ENCODE results near the gene ZFAND2A.

The ZFAND2A gene

GRCh38 chr7:1142051-1142635 is 17.9 kb downstream of the ZFAND2A start:
- Histone ChIP-seq H3K36me3 (ENCODE audit: control insufficient read depth in 2 of 2, insufficient read depth in 1 of 2, low read length in 2 of 2) (no peaks in the 10 kb centered on the region), H3K27ac (ENCODE audit: extremely low read depth, low read depth, low read length) (no peak overlapping the region), H3K4me3 (ENCODE audit: low read depth, low read length) (no peak overlapping the region), H3K4me1 (ENCODE audit: control insufficient read depth, insufficient read depth, low read length) (no peaks in the 10 kb centered on the region; the same call in 1 of the 2 replicates), H3K9me3 (ENCODE audit: control insufficient read depth, insufficient read depth, low read depth, low read length) (no peaks in the 10 kb centered on the region)
- CTCF ChIA-PET = interaction anchor here (0.6 kb wide), 2 partner anchors 9 to 150 kb away, joined by 3 read pairs; no protein-coding TSS in a partner anchor
- POLR2A ChIA-PET = no interaction called here
- no peak for TF ChIP-seq YY1 (tag by site-specific recombination; IDR thresholded peaks at IDR 0.05)

DNA sequence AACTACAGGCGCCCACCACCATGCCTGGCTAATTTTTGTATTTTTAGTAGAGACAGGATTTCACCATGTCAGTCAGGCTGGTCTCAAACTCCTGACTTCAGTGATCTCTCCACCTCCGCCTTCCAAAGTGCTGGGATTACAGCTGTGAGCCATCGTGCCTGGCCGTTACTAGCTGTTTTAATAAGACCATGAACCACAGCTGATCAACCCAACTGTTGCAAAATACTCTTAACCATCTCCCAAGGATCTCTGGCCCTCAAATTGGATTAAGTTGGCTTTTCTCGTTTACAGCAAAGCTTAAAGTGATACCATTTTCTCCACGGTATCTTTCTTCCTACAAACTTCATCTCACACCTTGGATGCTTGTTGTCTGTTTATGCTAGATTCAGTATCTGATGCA is 18.3 kb downstream of the ZFAND2A start:
- CTCF ChIA-PET = interaction anchor here (0.6 kb wide), 1 partner anchor 41 kb away, joined by 3 read pairs; no protein-coding TSS in a partner anchor
- no peak overlapping the region for H3K4me3 ChIP-seq (ENCODE audit: low read depth, low read length)
- POLR2A ChIA-PET = no interaction called here

GRCh38 chr7:1140476-1141104 is 19.4 kb downstream of the ZFAND2A start:
- no peak overlapping the region for H3K27ac ChIP-seq (ENCODE audit: extremely low read depth, low read depth, low read length)
- no peak overlapping the region for H3K4me3 ChIP-seq (ENCODE audit: low read depth, low read length)
- H3K9me3 ChIP-seq (ENCODE audit: control insufficient read depth, insufficient read depth, low read depth, low read length) = no peaks in the 10 kb centered on the region
- CTCF ChIA-PET = interaction anchor here (0.6 kb wide), 1 partner anchor 97 kb away, joined by 4 read pairs; no protein-coding TSS in a partner anchor
- no peaks in the 10 kb centered on the region for H3K36me3 ChIP-seq (ENCODE audit: control insufficient read depth in 2 of 2, insufficient read depth in 1 of 2, low read length in 2 of 2)
- POLR2A ChIA-PET = interaction anchor here (1.0 kb wide), 1 partner anchor 20 kb away, joined by 9 read pairs; the partner anchor contains the start of gene ZFAND2A
- no peaks in the 10 kb centered on the region; the same call in 1 of the 2 replicates for H3K4me1 ChIP-seq (ENCODE audit: control insufficient read depth, insufficient read depth, low read length)
- TF ChIP-seq ZNF394 (tag by site-specific recombination; IDR thresholded peaks at IDR 0.05; ENCODE audit: borderline replicate concordance) (no peak), ZNF513 (tag by site-specific recombination; IDR thresholded peaks at IDR 0.05) (no peak), ZNF596 (tag by site-specific recombination; IDR thresholded peaks at IDR 0.05) (no peak), KLF17 (tag by site-specific recombination; IDR thresholded peaks at IDR 0.05) (no peak), ZNF211 (tag by site-specific recombination; IDR thresholded peaks at IDR 0.05; ENCODE audit: low read depth) (no peak), ZNF843 (tag by site-specific recombination; IDR thresholded peaks at IDR 0.05) (no peak), GLI4 (tag by site-specific recombination; IDR thresholded peaks at IDR 0.05) (no peak), ZBTB20 (tag by site-specific recombination; IDR thresholded peaks at IDR 0.05) (no peak)

More for the DNA sequence above, 18.3 kb downstream of the ZFAND2A start:
- Histone ChIP-seq H3K9me3 (ENCODE audit: control insufficient read depth, insufficient read depth, low read depth, low read length) (no peaks in the 10 kb centered on the region), H3K4me1 (ENCODE audit: control insufficient read depth, insufficient read depth, low read length) (no peaks in the 10 kb centered on the region; the same call in 1 of the 2 replicates), H3K36me3 (ENCODE audit: control insufficient read depth in 2 of 2, insufficient read depth in 1 of 2, low read length in 2 of 2) (no peaks in the 10 kb centered on the region), H3K27ac (ENCODE audit: extremely low read depth, low read depth, low read length) (no peak overlapping the region)
- TF ChIP-seq ZSCAN5A (tag by site-specific recombination; IDR thresholded peaks at IDR 0.05) (no peak), ZNF394 (tag by site-specific recombination; IDR thresholded peaks at IDR 0.05; ENCODE audit: borderline replicate concordance) (no peak), ZNF423 (tag by site-specific recombination; IDR thresholded peaks at IDR 0.05) (no peak), ZNF692 (tag by site-specific recombination; IDR thresholded peaks at IDR 0.05) (no peak), BCL6B (tag by site-specific recombination; IDR thresholded peaks at IDR 0.05) (no peak), ZNF2 (tag by site-specific recombination; IDR thresholded peaks at IDR 0.05) (no peak)
- TF ChIP-seq, protein P1, sequence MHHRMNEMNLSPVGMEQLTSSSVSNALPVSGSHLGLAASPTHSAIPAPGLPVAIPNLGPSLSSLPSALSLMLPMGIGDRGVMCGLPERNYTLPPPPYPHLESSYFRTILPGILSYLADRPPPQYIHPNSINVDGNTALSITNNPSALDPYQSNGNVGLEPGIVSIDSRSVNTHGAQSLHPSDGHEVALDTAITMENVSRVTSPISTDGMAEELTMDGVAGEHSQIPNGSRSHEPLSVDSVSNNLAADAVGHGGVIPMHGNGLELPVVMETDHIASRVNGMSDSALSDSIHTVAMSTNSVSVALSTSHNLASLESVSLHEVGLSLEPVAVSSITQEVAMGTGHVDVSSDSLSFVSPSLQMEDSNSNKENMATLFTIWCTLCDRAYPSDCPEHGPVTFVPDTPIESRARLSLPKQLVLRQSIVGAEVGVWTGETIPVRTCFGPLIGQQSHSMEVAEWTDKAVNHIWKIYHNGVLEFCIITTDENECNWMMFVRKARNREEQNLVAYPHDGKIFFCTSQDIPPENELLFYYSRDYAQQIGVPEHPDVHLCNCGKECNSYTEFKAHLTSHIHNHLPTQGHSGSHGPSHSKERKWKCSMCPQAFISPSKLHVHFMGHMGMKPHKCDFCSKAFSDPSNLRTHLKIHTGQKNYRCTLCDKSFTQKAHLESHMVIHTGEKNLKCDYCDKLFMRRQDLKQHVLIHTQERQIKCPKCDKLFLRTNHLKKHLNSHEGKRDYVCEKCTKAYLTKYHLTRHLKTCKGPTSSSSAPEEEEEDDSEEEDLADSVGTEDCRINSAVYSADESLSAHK (tag by site-specific recombination; IDR thresholded peaks at IDR 0.05) = no peak
